GM12878 (cell line): ENCODE results near the gene GATA2. TPM values are rescaled to one million over a fixed set of nuclear protein-coding genes. Genes with fewer than 3 reads are reported as not detected.

ENCODE experiments used
- ATAC-seq: fragments of 200-7000 bp; cut with Tn5 transposase; 3 replicates; pipeline ENCODE4 v1.9.1; 2020; ENCODE audit warnings: mild to moderate bottlenecking, moderate library complexity
- BruUV-seq: library from RNA; stranded (reverse); fragments of 400-500 nt; replicated peaks from 2 replicates; lab custom pipeline; 2021; lab: Mats Ljungman, UMichigan
- CTCF ChIA-PET: fragments of 300-600 bp; sonication (Branson Sonifier 250); formaldehyde crosslinking; extraction: SDS; loops from one replicate; lab custom pipeline; 2021; ENCODE audit warnings: inconsistent platforms; lab: Yijun Ruan, JAX
- POLR2A ChIA-PET: fragments of 350-600 bp; formaldehyde crosslinking; extraction: SDS; loops from one replicate; lab custom pipeline; 2021; ENCODE audit warnings: inconsistent platforms; lab: Charles Lee
- RAD21 ChIA-PET: fragments of 300-600 bp; sonication (Branson Sonifier 250); formaldehyde crosslinking; loops from one replicate; lab custom pipeline; 2023; ENCODE audit warnings: antibody characterized with exemption; ENCODE audit not compliant: unreplicated experiment; lab: Charles Lee
- SMC1A ChIA-PET: fragments of 300-600 bp; sonication (Branson Sonifier 250); formaldehyde crosslinking; loops from one replicate; lab custom pipeline; 2023; ENCODE audit not compliant: unreplicated experiment, uncharacterized antibody; lab: Charles Lee
- DNase-seq: peaks from one replicate; pipeline ENCODE4 v3.0.0-alpha.2; 2011; ENCODE audit warnings: low read depth, low spot score
- FAIRE-seq: peaks from 3 replicates; lab custom pipeline; 2011; peaks lifted over from hg19 to GRCh38; lab: Jason Lieb, UNC
- H2AFZ ChIP-seq: 2 replicates; pipeline ENCODE4 v1.6.0; 2011; ENCODE audit warnings: low read depth, low read length, control low read depth; ENCODE audit not compliant: control insufficient read depth
- H3K27ac ChIP-seq: 2 replicates; pipeline ENCODE4 v1.5.1; 2011; ENCODE audit warnings: control low read depth; ENCODE audit not compliant: control insufficient read depth, insufficient read depth
- H3K27me3 ChIP-seq, 2 experiments: replicated peaks in 1 of 2; 2 replicates each; pipeline versions ENCODE4 v1.6.0 to v1.6.1; 2011; ENCODE audit warnings: low read length in 1 of 2; ENCODE audit not compliant: control insufficient read depth in 2 of 2, insufficient read depth in 2 of 2
- H3K36me3 ChIP-seq, 2 experiments: 2 replicates each; pipeline ENCODE4 v1.5.1; 2011; ENCODE audit warnings: low read length in 1 of 2; ENCODE audit not compliant: control insufficient read depth in 2 of 2, insufficient read depth in 2 of 2
- H3K4me1 ChIP-seq: 2 replicates; pipeline ENCODE4 v1.6.1; 2011; ENCODE audit warnings: mild to moderate bottlenecking, low read length, moderate library complexity, mixed read lengths; ENCODE audit not compliant: control insufficient read depth, insufficient read depth
- H3K4me2 ChIP-seq: 2 replicates; pipeline ENCODE4 v1.6.0; 2011; ENCODE audit warnings: control low read depth; ENCODE audit not compliant: control insufficient read depth, insufficient read depth
- H3K4me3 ChIP-seq: fragments of 200-600 bp; sonication (generic); 2 replicates; pipeline ENCODE4 v1.5.1; 2016
- H3K79me2 ChIP-seq: 2 replicates; pipeline ENCODE4 v1.6.0; 2011; ENCODE audit warnings: low read length; ENCODE audit not compliant: control insufficient read depth, insufficient read depth
- H3K9ac ChIP-seq: 2 replicates; pipeline ENCODE4 v1.8.0; 2011; ENCODE audit warnings: low read length, control low read depth, mixed read lengths; ENCODE audit not compliant: control insufficient read depth, insufficient read depth
- H3K9me3 ChIP-seq: replicated peaks from 3 replicates; pipeline ENCODE4 v1.5.1; 2011; ENCODE audit warnings: mild to moderate bottlenecking, low read length; ENCODE audit not compliant: control insufficient read depth, insufficient read depth
- H4K20me1 ChIP-seq: 2 replicates; pipeline ENCODE4 v1.6.0; 2011; ENCODE audit not compliant: control insufficient read depth, insufficient read depth
- ASH2L ChIP-seq: fragments of 300-600, 200-600 bp; sonication (generic); IDR thresholded peaks from 2 replicates; pipeline ENCODE4 v1.6.1; 2017; ENCODE audit warnings: low read depth, mild to moderate bottlenecking, borderline replicate concordance
- BMI1 ChIP-seq: fragments of 450-650 bp; IDR thresholded peaks from 2 replicates; pipeline ENCODE4 v1.6.1; 2016; ENCODE audit warnings: mild to moderate bottlenecking, moderate library complexity, borderline replicate concordance
- CHD4 ChIP-seq: fragments of 200-600 bp; sonication (generic); IDR thresholded peaks from 2 replicates; pipeline ENCODE4 v1.6.1; 2016; ENCODE audit warnings: mild to moderate bottlenecking
- CREM ChIP-seq: IDR thresholded peaks from 2 replicates; pipeline ENCODE4 v1.6.1; 2014; ENCODE audit warnings: antibody characterized with exemption, low read depth
- IKZF2 ChIP-seq, 2 experiments: fragments of 450-650 bp; IDR thresholded peaks; 2 replicates each; pipeline ENCODE4 v1.6.1; 2017; ENCODE audit warnings: mild to moderate bottlenecking in 2 of 2, moderate library complexity in 2 of 2
- SMARCA5 ChIP-seq: fragments of 450-650 bp; IDR thresholded peaks from 2 replicates; pipeline ENCODE4 v1.6.1; 2017; ENCODE audit warnings: mild to moderate bottlenecking
- ZNF217 ChIP-seq: fragments of 450-650 bp; IDR thresholded peaks from 2 replicates; pipeline ENCODE4 v1.6.1; 2017; ENCODE audit warnings: antibody characterized with exemption, mild to moderate bottlenecking
- ZNF24 ChIP-seq: fragments of 450-650 bp; IDR thresholded peaks from 2 replicates; pipeline ENCODE4 v1.6.1; 2017; ENCODE audit warnings: antibody characterized with exemption, mild to moderate bottlenecking
- WGBS: methylation state at CpG from one replicate; pipeline ENCODE4 v1.1.6; 2016; ENCODE audit warnings: low lambda C conversion rate; ENCODE audit not compliant: insufficient replicate concordance, insufficient coverage; ENCODE audit errors: missing lambda C conversion rate; 5-methylcytosine and 5-hydroxymethylcytosine counted together
- in situ Hi-C: fragments of 300-500 bp; cut with MboI; formaldehyde crosslinking; loops from 9 replicates; pipeline ENCODE4 v1.14.3; 2018; ENCODE audit warnings: mixed read lengths
- intact Hi-C: fragments of 100-400 bp; cut with micrococcal nuclease; formaldehyde crosslinking; loops from one replicate; pipeline ENCODE4 v1.14.2; 2022; ENCODE audit not compliant: unreplicated experiment
- polyA plus RNA-seq, 11 experiments: library from polyadenylated mRNA; depleted of rRNA in 4 of 11; unstranded in 6 of 11; stranded (reverse) in 5 of 11; fragments of >200 nt; fragmentation: Nextera tagmentation in 4 of 11; fragmentation: Illumina TruSeq in 1 of 11; extraction: Ambion mirVana in 4 of 11; extraction: Trizol in 1 of 11; gene quantifications; 1 replicate in 1 of 11; 2 replicates in 10 of 11; pipeline versions ENCODE4 v1.2.1 to v1.2.3, GENCODE V29; 2011 to 2016; ENCODE audit warnings: inconsistent platforms in 2 of 11, missing spikeins in 2 of 11, low read depth in 1 of 11
- total RNA-seq, 4 experiments: library from RNA; depleted of rRNA in 3 of 4; stranded (reverse); fragments of >200 nt in 3 of 4; fragmentation: Illumina TruSeq in 1 of 4; extraction: Trizol in 1 of 4; gene quantifications; 2 replicates each; pipeline versions ENCODE4 v1.2.1 to v1.2.3, GENCODE V29; 2013 to 2021
- TF ChIP-seq, protein P1 (sequence below), 3 experiments: IDR thresholded peaks in 2 of 3; conservative IDR thresholded peaks in 1 of 3; 2 replicates each; pipeline ENCODE4 v1.5.1; 2011; ENCODE audit warnings: low read depth in 3 of 3, low read length in 3 of 3, mild to moderate bottlenecking in 3 of 3, control low read depth in 2 of 3, moderate library complexity in 2 of 3, inconsistent platforms in 1 of 3, mixed read lengths in 1 of 3; ENCODE audit not compliant: control insufficient read depth in 2 of 3, insufficient read depth in 1 of 3; ENCODE audit errors: extremely low read depth in 1 of 3
- TF ChIP-seq, protein P2 (sequence below): IDR thresholded peaks from 2 replicates; pipeline ENCODE4 v1.6.1; 2011; ENCODE audit warnings: low read depth, low read length, improper control_type of control experiment, borderline replicate concordance

The GATA2 gene
- total and polyA plus RNA-seq, 10 of the 15 experiments (the other 5 are each of a cell fraction or from before 2014, with no cell fraction given) = 0.56 TPM; not detected in 9

DNA sequence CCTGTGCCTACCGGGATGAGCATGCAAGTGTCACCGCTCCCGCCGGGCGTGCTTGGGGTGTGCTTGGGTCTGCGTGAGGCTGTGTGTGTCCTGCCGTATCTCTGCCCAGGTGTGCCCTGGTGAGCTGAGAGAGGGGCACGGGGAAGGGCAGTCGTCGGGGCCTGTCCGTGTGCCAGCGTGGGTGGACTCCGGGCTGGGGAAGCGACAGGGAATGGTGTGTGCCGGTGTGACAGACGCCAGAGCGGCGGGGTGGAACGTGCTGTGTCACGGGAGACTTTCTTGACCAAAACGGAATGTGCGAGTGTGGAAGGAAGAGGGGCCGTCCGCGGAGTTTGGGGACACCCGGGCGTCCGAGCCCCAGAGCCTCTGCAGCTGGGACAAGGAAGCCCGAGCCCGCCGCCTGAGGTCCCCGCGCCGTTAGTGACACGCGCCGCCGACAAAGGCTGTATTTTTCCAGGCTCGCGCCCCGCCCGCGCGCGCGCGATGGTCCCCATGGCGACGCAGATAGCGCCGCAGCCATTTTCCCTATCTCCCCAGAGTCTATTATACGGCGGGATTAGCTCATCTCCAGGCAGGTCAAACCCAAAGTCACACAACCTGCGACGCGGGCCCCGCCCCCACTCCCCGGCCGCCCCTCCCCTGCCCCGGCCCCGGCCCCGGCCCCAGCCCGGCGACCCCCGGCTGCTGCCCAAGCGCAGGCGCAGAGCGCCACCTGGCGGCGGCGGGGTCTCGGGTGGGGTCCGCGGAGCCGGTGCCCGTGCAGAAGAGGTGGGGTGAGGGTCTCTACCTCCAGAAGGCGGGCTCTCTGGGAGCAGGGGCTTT is 4.5 kb upstream of the GATA2 start (continued):
- TF ChIP-seq ZNF24 = no peak
- TF ChIP-seq, protein P1, sequence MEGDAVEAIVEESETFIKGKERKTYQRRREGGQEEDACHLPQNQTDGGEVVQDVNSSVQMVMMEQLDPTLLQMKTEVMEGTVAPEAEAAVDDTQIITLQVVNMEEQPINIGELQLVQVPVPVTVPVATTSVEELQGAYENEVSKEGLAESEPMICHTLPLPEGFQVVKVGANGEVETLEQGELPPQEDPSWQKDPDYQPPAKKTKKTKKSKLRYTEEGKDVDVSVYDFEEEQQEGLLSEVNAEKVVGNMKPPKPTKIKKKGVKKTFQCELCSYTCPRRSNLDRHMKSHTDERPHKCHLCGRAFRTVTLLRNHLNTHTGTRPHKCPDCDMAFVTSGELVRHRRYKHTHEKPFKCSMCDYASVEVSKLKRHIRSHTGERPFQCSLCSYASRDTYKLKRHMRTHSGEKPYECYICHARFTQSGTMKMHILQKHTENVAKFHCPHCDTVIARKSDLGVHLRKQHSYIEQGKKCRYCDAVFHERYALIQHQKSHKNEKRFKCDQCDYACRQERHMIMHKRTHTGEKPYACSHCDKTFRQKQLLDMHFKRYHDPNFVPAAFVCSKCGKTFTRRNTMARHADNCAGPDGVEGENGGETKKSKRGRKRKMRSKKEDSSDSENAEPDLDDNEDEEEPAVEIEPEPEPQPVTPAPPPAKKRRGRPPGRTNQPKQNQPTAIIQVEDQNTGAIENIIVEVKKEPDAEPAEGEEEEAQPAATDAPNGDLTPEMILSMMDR (IDR thresholded peaks at IDR 0.05 in 2 of 3, conservative IDR thresholded peaks at IDR 0.05 in 1 of 3; ENCODE audit: control insufficient read depth in 2 of 3, extremely low read depth in 1 of 3, insufficient read depth in 1 of 3, low read depth in 3 of 3, low read length in 3 of 3) = peak; percentile 46 to 73 (median 51)

DNA sequence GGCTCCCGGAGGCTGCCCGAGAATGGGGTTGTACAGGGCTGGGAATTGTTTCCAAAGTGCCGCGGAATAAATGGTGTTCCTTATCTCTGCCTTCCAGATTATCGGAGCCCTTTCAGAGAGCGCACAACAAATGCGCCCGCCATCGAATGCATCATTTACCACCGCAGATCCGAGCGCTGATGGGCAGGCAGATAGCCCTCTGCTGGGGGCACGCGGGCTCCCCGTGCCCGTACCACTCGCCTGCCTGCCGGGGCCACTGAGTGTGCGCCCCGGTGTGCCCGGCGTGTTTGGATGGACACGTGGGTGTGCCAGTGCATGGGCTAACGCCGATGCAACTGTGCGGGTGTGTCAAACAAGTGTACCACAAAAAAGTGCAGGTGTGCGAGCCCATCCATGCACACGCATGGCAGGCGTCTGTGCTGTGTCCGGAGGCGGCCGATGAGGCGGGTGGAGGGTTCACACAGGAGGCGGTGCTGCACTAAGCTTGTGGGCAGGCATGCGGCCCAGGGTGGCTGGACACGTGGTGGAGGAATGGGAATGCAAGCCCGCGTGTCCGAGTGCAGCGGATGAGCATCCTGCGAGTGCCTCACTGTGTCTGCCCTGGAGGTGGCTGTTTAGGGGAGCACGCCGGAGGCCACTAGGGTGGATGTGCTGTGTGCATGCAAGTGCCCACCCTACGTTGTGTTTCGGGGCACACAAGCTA is 3.8 kb upstream of the GATA2 start:
- no peaks in the 10 kb centered on the region for H3K36me3 ChIP-seq
- H3K4me3 ChIP-seq = no peak overlapping the region
- H4K20me1 ChIP-seq = no peaks in the 10 kb centered on the region
- CTCF ChIA-PET = interaction anchor here (1.2 to 2.1 kb wide), 3 partner anchors 9 to 70 kb away, joined by 4 to 8 read pairs (median 7); no protein-coding TSS in a partner anchor
- in situ Hi-C loops = loop anchor here (10.0 kb wide), 1 partner anchor 402 kb away; no protein-coding TSS in a partner anchor
- FAIRE-seq = no peak
- no peak overlapping the region for H3K27ac ChIP-seq
- H2AFZ ChIP-seq = no peak overlapping the region
- peak overlapping the region; percentile 71; the same call in 1 of the 2 replicates for H3K4me2 ChIP-seq
- DNase-seq = no peak
- TF ChIP-seq IKZF2 (IDR thresholded peaks at IDR 0.05) = no peak
- TF ChIP-seq SMARCA5 = no peak
- TF ChIP-seq, protein P2, sequence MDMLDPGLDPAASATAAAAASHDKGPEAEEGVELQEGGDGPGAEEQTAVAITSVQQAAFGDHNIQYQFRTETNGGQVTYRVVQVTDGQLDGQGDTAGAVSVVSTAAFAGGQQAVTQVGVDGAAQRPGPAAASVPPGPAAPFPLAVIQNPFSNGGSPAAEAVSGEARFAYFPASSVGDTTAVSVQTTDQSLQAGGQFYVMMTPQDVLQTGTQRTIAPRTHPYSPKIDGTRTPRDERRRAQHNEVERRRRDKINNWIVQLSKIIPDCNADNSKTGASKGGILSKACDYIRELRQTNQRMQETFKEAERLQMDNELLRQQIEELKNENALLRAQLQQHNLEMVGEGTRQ = no peak
- no peak for TF ChIP-seq CHD4
- TF ChIP-seq CREM = no peak
- no peak for TF ChIP-seq BMI1
- TF ChIP-seq, protein P1 (IDR thresholded peaks at IDR 0.05 in 2 of 3, conservative IDR thresholded peaks at IDR 0.05 in 1 of 3; ENCODE audit: control insufficient read depth in 2 of 3, extremely low read depth in 1 of 3, insufficient read depth in 1 of 3, low read depth in 3 of 3, low read length in 3 of 3) = no peak
- no peak for TF ChIP-seq ZNF217
- TF ChIP-seq ASH2L = no peak
- SMC1A ChIA-PET = interaction anchor here (1.1 kb wide), 1 partner anchor 393 kb away, joined by 3 read pairs; no protein-coding TSS in a partner anchor
- BruUV-seq = no TSS peak
- POLR2A ChIA-PET = no interaction called here
- intact Hi-C loops = loop anchor here (5.0 to 10.0 kb wide), 2 partner anchors 272 to 399 kb away; no protein-coding TSS in a partner anchor
- RAD21 ChIA-PET = interaction anchor here (0.7 kb wide), 1 partner anchor 63 kb away, joined by 3 read pairs; no protein-coding TSS in a partner anchor
- no peak for ATAC-seq
- peaks cover 9 to 11% of the 10 kb centered on the region in 2 experiments for H3K27me3 ChIP-seq
- H3K9me3 ChIP-seq = no peaks in the 10 kb centered on the region
- H3K9ac ChIP-seq = no peak overlapping the region
- H3K79me2 ChIP-seq = no peaks in the 10 kb centered on the region
- WGBS = 58% methylated on average over 45 of the region's 45 CpGs
- no peaks in the 10 kb centered on the region for H3K4me1 ChIP-seq
